ENCODE data around the gene RRP15. TPM values are rescaled to one million over a fixed set of nuclear protein-coding genes. Genes with fewer than 3 reads are reported as not detected.

The RRP15 gene
- total RNA-seq, 1 experiment from 2014 or later: 36.0 TPM

DNA sequence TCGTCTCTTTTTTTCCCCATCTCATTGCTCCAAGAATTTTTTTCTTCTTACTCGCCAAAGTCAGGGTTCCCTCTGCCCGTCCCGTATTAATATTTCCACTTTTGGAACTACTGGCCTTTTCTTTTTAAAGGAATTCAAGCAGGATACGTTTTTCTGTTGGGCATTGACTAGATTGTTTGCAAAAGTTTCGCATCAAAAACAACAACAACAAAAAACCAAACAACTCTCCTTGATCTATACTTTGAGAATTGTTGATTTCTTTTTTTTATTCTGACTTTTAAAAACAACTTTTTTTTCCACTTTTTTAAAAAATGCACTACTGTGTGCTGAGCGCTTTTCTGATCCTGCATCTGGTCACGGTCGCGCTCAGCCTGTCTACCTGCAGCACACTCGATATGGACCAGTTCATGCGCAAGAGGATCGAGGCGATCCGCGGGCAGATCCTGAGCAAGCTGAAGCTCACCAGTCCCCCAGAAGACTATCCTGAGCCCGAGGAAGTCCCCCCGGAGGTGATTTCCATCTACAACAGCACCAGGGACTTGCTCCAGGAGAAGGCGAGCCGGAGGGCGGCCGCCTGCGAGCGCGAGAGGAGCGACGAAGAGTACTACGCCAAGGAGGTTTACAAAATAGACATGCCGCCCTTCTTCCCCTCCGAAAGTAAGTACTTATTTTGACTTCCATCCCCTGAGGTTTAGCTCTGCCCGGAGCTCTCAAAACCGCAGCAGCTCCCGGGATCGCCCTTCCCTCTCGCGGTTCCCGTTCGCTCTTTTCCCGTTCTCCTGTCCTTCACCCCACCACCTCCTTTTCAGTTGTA is 61.5 kb downstream of the RRP15 start:
- peak; percentile 11 for ATAC-seq
- peak; percentile 22 for DNase-seq (ENCODE audit: low spot score)
- H3K27ac Mint-ChIP-seq: peak overlapping the region; percentile 5; the same call in 1 of the 2 replicates
- H3K9me3 Mint-ChIP-seq: no peaks in the 10 kb centered on the region
- no peaks in the 10 kb centered on the region for H3K36me3 Mint-ChIP-seq
- H3K4me1 Mint-ChIP-seq: peaks cover 33% of the 10 kb centered on the region
- no peak for TF ChIP-seq JAZF1 (CRISPR knock-in tag; IDR thresholded peaks at IDR 0.05)
- no peak for TF ChIP-seq ZNF219 (CRISPR knock-in tag; IDR thresholded peaks at IDR 0.05; ENCODE audit: borderline replicate concordance)
- TF ChIP-seq CBFB (CRISPR knock-in tag; IDR thresholded peaks at IDR 0.05; ENCODE audit: low read depth): no peak
- TF ChIP-seq KAT7 (CRISPR knock-in tag; IDR thresholded peaks at IDR 0.05; ENCODE audit: borderline replicate concordance): peak; percentile 70; the same call in 1 of the 2 replicates
- TF ChIP-seq PRRX2 (CRISPR knock-in tag; IDR thresholded peaks at IDR 0.05): no peak
- TF ChIP-seq, protein P1, sequence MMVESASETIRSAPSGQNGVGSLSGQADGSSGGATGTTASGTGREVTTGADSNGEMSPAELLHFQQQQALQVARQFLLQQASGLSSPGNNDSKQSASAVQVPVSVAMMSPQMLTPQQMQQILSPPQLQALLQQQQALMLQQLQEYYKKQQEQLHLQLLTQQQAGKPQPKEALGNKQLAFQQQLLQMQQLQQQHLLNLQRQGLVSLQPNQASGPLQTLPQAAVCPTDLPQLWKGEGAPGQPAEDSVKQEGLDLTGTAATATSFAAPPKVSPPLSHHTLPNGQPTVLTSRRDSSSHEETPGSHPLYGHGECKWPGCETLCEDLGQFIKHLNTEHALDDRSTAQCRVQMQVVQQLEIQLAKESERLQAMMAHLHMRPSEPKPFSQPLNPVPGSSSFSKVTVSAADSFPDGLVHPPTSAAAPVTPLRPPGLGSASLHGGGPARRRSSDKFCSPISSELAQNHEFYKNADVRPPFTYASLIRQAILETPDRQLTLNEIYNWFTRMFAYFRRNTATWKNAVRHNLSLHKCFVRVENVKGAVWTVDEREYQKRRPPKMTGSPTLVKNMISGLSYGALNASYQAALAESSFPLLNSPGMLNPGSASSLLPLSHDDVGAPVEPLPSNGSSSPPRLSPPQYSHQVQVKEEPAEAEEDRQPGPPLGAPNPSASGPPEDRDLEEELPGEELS (CRISPR knock-in tag; IDR thresholded peaks at IDR 0.05): no peak
- TF ChIP-seq GTF2I (CRISPR knock-in tag; conservative IDR thresholded peaks at IDR 0.05): no peak
- H3K4me3 Mint-ChIP-seq: no peak overlapping the region
- POLR2A ChIA-PET: no interaction called here
- CTCF ChIA-PET: interaction anchor here (0.7 to 3.6 kb wide), 5 partner anchors 17 to 328 kb away, joined by 3 to 17 read pairs (median 3); no protein-coding TSS in a partner anchor
- H3K27me3 Mint-ChIP-seq (ENCODE audit: low read depth): peaks cover 15% of the 10 kb centered on the region

DNA sequence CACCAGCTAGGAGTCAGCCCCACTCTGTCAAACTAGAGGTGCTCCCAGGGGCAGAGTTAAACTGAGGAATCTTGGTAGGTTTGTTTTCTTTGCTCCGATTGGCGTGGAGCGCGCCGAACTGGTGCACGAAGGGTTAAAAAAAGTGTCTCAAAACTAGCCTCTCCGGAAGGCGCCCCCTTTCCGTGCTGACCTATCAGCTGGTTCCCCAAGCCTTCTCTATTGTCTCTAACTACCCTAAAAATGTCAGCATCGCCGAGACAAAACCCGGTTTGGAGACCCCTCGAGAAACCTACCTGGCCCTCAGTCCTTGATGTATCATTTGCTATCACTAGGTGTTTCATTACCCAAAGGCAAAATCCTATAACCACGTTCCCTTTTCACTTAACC is 62.2 kb downstream of the RRP15 start:
- H3K4me3 Mint-ChIP-seq: no peak overlapping the region
- ATAC-seq: peak; percentile 36
- peaks cover 38% of the 10 kb centered on the region for H3K4me1 Mint-ChIP-seq
- peak overlapping the region; percentile 5; the same call in 1 of the 2 replicates for H3K27ac Mint-ChIP-seq
- DNase-seq (ENCODE audit: low spot score): peak; percentile 37
- H3K9me3 Mint-ChIP-seq: no peaks in the 10 kb centered on the region
- ChIA-PET CTCF (interaction anchor here (0.7 to 3.6 kb wide), 3 partner anchors 18 to 327 kb away, joined by 3 to 17 read pairs (median 3); no protein-coding TSS in a partner anchor), POLR2A (no interaction called here)
- no peaks in the 10 kb centered on the region for H3K36me3 Mint-ChIP-seq
- TF ChIP-seq MXD4 (CRISPR knock-in tag; IDR thresholded peaks at IDR 0.05; ENCODE audit: borderline replicate concordance) (no peak), OVOL2 (CRISPR knock-in tag; IDR thresholded peaks at IDR 0.05; ENCODE audit: borderline replicate concordance) (no peak), TP53 (CRISPR knock-in tag; IDR thresholded peaks at IDR 0.05) (no peak), FOXP1 (CRISPR knock-in tag; IDR thresholded peaks at IDR 0.05; ENCODE audit: borderline replicate concordance) (no peak), ETV6 (CRISPR knock-in tag; IDR thresholded peaks at IDR 0.05) (no peak), CBFB (CRISPR knock-in tag; IDR thresholded peaks at IDR 0.05; ENCODE audit: low read depth) (no peak)
- TF ChIP-seq, protein P2, sequence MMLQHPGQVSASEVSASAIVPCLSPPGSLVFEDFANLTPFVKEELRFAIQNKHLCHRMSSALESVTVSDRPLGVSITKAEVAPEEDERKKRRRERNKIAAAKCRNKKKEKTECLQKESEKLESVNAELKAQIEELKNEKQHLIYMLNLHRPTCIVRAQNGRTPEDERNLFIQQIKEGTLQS (CRISPR knock-in tag; conservative IDR thresholded peaks at IDR 0.05): no peak
- TF ChIP-seq, protein P3, sequence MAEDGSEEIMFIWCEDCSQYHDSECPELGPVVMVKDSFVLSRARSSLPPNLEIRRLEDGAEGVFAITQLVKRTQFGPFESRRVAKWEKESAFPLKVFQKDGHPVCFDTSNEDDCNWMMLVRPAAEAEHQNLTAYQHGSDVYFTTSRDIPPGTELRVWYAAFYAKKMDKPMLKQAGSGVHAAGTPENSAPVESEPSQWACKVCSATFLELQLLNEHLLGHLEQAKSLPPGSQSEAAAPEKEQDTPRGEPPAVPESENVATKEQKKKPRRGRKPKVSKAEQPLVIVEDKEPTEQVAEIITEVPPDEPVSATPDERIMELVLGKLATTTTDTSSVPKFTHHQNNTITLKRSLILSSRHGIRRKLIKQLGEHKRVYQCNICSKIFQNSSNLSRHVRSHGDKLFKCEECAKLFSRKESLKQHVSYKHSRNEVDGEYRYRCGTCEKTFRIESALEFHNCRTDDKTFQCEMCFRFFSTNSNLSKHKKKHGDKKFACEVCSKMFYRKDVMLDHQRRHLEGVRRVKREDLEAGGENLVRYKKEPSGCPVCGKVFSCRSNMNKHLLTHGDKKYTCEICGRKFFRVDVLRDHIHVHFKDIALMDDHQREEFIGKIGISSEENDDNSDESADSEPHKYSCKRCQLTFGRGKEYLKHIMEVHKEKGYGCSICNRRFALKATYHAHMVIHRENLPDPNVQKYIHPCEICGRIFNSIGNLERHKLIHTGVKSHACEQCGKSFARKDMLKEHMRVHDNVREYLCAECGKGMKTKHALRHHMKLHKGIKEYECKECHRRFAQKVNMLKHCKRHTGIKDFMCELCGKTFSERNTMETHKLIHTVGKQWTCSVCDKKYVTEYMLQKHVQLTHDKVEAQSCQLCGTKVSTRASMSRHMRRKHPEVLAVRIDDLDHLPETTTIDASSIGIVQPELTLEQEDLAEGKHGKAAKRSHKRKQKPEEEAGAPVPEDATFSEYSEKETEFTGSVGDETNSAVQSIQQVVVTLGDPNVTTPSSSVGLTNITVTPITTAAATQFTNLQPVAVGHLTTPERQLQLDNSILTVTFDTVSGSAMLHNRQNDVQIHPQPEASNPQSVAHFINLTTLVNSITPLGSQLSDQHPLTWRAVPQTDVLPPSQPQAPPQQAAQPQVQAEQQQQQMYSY (CRISPR knock-in tag; IDR thresholded peaks at IDR 0.05): peak; percentile 73
- H3K27me3 Mint-ChIP-seq (ENCODE audit: low read depth): peaks cover 15% of the 10 kb centered on the region

All from WTC11 (cell line).